ENCODE data around the gene KIF4A. TPM values are rescaled to one million over a fixed set of nuclear protein-coding genes. Genes with fewer than 3 reads are reported as not detected.
"Not testable (repeated sequence)": the region's sequence is repeated elsewhere in the genome, so short reads cannot be mapped to it uniquely, and the experiment has no call there.

Gene KIF4A
- total RNA-seq, 1 donor from 2014 or later, result 18.0 TPM

DNA sequence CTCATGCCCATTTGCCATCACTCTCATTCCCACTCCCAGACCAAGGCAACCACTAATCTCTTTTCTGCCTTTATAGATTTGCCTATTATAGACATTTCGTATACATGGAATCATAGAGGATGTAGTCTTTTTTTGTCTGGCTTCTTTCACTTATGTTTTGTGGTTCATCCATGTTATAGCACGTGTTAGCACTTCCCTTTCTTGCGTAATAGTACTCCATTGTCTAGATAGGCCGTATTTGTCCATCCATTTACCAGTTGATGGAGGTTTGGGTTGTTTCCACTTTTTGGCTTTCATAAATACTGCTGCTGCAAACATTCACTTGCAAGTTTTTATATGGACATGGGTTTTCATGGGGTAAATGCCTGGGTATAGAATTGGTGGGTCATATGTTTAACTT, 48.4 kb downstream of the KIF4A start:
- H3K27ac Mint-ChIP-seq, result no peak overlapping the region
- H3K27me3 Mint-ChIP-seq, result peaks cover 8% of the 10 kb centered on the region
- peaks cover 9% of the 10 kb centered on the region for H3K9me3 Mint-ChIP-seq (ENCODE audit: low read depth)
- H3K36me3 Mint-ChIP-seq (ENCODE audit: insufficient read depth), result peaks cover 6% of the 10 kb centered on the region
- TF ChIP-seq, protein P1, sequence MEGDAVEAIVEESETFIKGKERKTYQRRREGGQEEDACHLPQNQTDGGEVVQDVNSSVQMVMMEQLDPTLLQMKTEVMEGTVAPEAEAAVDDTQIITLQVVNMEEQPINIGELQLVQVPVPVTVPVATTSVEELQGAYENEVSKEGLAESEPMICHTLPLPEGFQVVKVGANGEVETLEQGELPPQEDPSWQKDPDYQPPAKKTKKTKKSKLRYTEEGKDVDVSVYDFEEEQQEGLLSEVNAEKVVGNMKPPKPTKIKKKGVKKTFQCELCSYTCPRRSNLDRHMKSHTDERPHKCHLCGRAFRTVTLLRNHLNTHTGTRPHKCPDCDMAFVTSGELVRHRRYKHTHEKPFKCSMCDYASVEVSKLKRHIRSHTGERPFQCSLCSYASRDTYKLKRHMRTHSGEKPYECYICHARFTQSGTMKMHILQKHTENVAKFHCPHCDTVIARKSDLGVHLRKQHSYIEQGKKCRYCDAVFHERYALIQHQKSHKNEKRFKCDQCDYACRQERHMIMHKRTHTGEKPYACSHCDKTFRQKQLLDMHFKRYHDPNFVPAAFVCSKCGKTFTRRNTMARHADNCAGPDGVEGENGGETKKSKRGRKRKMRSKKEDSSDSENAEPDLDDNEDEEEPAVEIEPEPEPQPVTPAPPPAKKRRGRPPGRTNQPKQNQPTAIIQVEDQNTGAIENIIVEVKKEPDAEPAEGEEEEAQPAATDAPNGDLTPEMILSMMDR (IDR thresholded peaks at IDR 0.05; ENCODE audit: unreplicated experiment), result no peak
- peaks cover 10% of the 10 kb centered on the region for H3K4me1 Mint-ChIP-seq (ENCODE audit: low read depth)
- DNase-seq (ENCODE audit: low spot score, unreplicated experiment), result no peak
- H3K4me3 Mint-ChIP-seq (ENCODE audit: low read depth), result no peak overlapping the region

DNA sequence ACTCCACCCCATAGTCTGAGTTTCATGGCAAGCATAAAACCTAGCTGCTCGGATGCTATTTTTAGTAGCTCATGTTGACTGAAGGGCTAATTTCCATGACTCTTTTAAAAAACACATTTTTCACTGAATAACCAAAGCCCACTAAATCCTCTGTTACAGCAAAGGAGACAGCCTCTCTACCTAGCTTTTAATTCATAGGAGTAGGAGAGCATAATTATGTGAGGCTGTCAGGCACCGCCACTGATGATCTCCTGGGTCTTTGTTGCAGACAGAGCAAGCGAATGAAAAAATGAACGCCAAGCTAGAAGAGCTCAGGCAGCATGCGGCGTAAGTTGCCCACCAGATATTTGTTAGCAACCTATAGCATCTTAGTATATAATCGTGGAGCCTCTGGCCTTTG, 53.5 kb downstream of the KIF4A start:
- H3K27ac Mint-ChIP-seq, result peak overlapping the region; percentile 50
- H3K4me1 Mint-ChIP-seq (ENCODE audit: low read depth), result peaks cover 20% of the 10 kb centered on the region
- no peak overlapping the region for H3K4me3 Mint-ChIP-seq (ENCODE audit: low read depth)
- peaks cover 16% of the 10 kb centered on the region for H3K36me3 Mint-ChIP-seq (ENCODE audit: insufficient read depth)
- no peak for DNase-seq (ENCODE audit: low spot score, unreplicated experiment)
- peaks cover 11% of the 10 kb centered on the region for H3K9me3 Mint-ChIP-seq (ENCODE audit: low read depth)
- H3K27me3 Mint-ChIP-seq, result peaks cover 8% of the 10 kb centered on the region
- TF ChIP-seq, protein P1 (IDR thresholded peaks at IDR 0.05; ENCODE audit: unreplicated experiment), result no peak

DNA sequence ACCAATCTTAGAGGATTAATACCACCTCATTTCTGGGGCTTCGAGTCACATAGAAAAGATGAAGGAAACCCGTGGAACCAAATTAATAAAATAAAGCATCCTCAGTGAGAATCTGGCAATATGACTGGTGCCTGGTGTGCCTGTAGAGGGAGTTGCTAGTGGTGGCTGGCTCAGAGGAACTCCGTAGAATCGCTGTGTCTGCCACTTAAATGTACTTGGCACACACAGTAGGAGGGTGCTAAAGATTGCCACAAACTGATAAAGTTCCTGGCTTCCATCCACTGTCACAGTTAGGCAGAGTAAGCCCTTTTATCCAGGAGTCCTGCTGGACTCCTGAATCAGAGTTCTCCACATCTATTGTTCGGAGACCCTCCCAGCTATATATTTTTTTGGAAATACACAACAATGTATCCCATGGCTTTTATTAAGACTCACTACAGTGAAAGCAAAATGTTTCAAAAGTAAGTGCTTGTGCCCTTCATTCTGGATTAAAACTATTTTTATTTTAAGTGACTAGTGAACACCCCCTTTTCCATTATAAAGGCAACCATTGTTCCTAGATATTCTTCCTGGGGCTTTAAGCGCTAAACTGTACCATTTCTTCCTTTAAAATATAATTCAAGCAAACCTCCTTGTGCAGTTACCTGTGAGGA, 56.6 kb downstream of the KIF4A start:
- peaks cover 4% of the 10 kb centered on the region for H3K27me3 Mint-ChIP-seq
- peaks cover 26% of the 10 kb centered on the region for H3K36me3 Mint-ChIP-seq (ENCODE audit: insufficient read depth)
- TF ChIP-seq, protein P1 (IDR thresholded peaks at IDR 0.05; ENCODE audit: unreplicated experiment), result no peak
- no peak for DNase-seq (ENCODE audit: low spot score, unreplicated experiment)
- no peak overlapping the region for H3K4me3 Mint-ChIP-seq (ENCODE audit: low read depth)
- H3K9me3 Mint-ChIP-seq (ENCODE audit: low read depth), result peaks cover 16% of the 10 kb centered on the region
- H3K4me1 Mint-ChIP-seq (ENCODE audit: low read depth), result peaks cover 20% of the 10 kb centered on the region
- no peak overlapping the region for H3K27ac Mint-ChIP-seq

DNA sequence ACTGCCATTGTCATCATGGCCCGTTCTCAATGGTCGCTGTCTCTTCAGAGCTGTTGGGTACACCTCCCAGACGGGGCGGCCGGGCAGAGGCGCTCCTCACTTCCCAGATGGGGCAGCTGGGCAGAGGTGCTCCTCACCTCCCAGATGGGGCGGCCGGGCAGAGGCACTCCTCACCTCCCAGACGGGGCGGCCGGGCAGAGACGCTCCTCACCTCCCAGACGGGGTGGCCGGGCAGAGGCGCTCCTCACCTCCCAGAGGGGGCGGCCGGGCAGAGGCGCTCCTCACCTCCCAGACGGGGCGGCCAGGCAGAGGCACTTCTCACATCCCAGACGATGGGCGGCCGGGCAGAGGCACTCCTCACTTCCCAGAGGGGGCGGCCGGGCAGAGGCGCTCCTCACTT, 58.9 kb downstream of the KIF4A start:
- peaks cover 22% of the 10 kb centered on the region for H3K36me3 Mint-ChIP-seq (ENCODE audit: insufficient read depth)
- not testable (repeated sequence) for DNase-seq (ENCODE audit: low spot score, unreplicated experiment); H3K4me3 Mint-ChIP-seq (ENCODE audit: low read depth); H3K27me3 Mint-ChIP-seq; H3K4me1 Mint-ChIP-seq (ENCODE audit: low read depth); H3K27ac Mint-ChIP-seq
- H3K9me3 Mint-ChIP-seq (ENCODE audit: low read depth), result peaks cover 25% of the 10 kb centered on the region

DNA sequence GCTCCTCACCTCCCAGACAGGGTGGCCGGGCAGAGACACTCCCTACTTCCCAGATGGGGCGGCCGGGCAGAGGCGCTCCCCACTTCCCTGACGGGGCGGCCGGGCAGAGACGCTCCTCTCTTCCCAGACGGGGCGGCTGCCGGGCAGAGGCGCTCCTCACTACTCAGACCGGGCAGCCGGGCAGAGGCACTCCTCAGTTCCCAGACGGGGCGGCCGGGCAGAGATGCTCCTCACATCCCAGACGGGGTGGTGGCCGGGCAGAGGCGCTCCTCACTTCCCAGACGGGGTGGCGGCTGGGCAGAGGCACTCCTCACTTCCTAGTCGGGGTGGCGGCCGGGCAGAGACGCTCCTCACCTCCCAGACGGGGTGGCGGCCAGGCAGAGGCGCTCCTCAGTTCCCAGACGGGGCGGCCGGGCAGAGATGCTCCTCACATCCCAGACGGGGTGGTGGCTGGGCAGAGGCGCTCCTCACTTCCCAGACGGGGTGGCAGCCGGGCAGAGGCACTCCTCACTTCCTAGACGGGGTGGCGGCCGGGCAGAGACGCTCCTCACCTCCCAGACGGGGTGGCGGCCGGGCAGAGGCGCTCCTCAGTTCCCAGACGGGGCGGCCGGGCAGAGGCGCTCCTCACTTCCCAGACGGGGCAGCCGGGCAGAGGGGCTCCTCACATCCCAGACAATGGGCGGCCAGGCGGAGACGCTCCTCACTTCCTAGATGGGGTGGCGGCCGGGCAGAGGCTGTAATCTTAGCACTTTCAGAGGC, 59.6 kb downstream of the KIF4A start:
- Mint-ChIP-seq H3K36me3 (ENCODE audit: insufficient read depth) (peaks cover 22% of the 10 kb centered on the region), H3K9me3 (ENCODE audit: low read depth) (peaks cover 25% of the 10 kb centered on the region)
- not testable (repeated sequence) for DNase-seq (ENCODE audit: low spot score, unreplicated experiment); H3K4me3 Mint-ChIP-seq (ENCODE audit: low read depth); H3K27ac Mint-ChIP-seq; H3K4me1 Mint-ChIP-seq (ENCODE audit: low read depth); H3K27me3 Mint-ChIP-seq

DNA sequence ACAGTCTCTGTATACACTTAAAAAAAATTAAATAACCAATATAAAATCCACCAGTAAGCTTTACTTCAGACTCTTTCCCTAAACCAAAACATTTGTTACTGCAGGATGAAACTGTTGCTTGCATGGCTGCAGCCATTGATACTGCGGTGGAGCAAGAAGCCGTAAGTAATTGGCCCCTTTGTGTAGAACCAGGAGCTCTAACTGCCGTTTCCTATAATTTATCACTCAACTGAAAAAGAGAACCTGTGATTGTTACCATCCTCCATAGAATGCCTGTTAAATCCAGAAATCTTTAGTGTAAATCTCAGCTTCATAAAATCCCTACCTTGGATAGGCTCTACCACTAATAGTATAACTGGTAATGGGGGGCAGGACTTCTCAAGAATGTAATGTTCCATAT, 62.6 kb downstream of the KIF4A start:
- Mint-ChIP-seq H3K9me3 (ENCODE audit: low read depth) (peaks cover 24% of the 10 kb centered on the region), H3K27ac (no peak overlapping the region), H3K36me3 (ENCODE audit: insufficient read depth) (peaks cover 17% of the 10 kb centered on the region), H3K27me3 (no peaks in the 10 kb centered on the region), H3K4me1 (ENCODE audit: low read depth) (no peaks in the 10 kb centered on the region), H3K4me3 (ENCODE audit: low read depth) (no peak overlapping the region)
- TF ChIP-seq, protein P1 (IDR thresholded peaks at IDR 0.05; ENCODE audit: unreplicated experiment), result no peak
- DNase-seq (ENCODE audit: low spot score, unreplicated experiment), result no peak

All from progenitor cell of endocrine pancreas (in vitro differentiated cells).